ENCODE measurements around the gene UHRF1.
"Not testable (repeated sequence)": the region's sequence is repeated elsewhere in the genome, so short reads cannot be mapped to it uniquely, and the experiment has no call there.

The UHRF1 gene

DNA sequence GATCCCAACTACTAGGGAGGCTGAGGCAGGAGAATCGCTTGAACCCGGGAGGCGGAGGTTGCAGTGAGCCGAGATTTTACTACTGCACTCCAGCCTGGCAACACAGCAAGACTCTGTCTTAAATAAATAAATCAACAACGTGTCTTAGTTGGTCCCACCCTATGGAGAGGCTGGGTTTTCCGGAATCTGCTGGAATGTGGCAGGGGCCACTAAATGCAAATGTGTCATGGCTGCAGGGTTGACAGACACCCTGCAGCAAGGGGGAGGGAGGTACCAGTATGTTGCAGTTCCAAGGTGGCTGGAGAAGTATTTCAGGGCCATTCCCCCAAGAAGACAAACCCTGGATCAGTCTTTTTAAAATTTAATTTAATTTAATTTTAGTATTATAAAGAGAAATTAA, 21.5 kb upstream of the UHRF1 start:
- H3F3A ChIP-seq (ENCODE audit: low read depth); H4K20me1 ChIP-seq (ENCODE audit: insufficient read depth, low read length, poor library complexity, severe bottlenecking); H3K4me1 ChIP-seq (ENCODE audit: insufficient read depth, low read length, poor library complexity, severe bottlenecking); H3K4me2 ChIP-seq (ENCODE audit: low read depth, low read length, poor library complexity, severe bottlenecking); H3K36me3 ChIP-seq (ENCODE audit: insufficient read depth, low read length); H3K27me3 ChIP-seq (ENCODE audit: insufficient read depth, low read length, poor library complexity, severe bottlenecking); H3K79me2 ChIP-seq (ENCODE audit: insufficient read depth, low read length); H3K9me2 ChIP-seq (replicated peaks; ENCODE audit: low read depth, low read length); H3K9ac ChIP-seq (ENCODE audit: low read depth, low read length, poor library complexity, severe bottlenecking); H2AFZ ChIP-seq (ENCODE audit: low read length); H3K9me3 ChIP-seq (ENCODE audit: insufficient read depth, low read depth, low read length); H3K4me3 ChIP-seq (ENCODE audit: low read length, poor library complexity, severe bottlenecking): not testable (repeated sequence)

DNA sequence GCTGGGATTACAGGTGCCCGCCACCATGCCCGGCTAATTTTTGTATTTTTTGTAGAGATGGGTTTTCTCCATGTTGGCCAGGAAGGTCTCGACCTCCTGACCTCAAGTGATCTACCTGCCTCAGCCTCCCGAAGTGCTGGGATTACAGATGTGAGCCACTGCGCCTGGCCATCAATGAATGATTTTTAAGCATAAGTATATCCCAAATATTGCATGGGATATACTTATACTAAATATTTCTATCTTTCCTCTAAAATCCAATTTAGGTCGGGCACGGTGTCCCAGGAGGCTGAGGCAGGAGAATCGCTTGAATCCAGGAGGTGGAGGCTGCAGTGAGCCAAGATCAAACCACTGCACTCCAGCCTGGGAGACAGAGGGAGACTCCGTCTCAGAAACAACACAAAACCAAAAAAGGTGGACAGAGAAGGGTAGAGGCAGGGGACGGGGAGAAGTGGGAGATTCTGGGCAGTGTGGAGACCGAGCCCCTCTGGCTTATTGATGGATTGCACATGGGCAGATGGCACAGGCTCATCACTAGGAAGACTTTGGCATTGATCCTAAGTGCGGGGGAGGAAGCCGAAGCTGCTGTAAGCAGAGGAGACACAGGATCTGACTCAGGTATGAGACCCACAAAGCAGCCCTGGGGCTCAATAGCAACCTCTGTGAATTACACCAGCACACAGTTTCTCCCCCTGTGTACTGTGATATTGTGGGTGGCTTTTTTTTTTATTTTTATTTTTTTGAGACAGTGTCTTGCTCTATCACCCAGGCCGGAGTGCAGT, 20.1 kb upstream of the UHRF1 start:
- TF ChIP-seq EZH2phosphoT487 (IDR thresholded peaks at IDR 0.05; ENCODE audit: borderline replicate concordance) (no peak), CTCF (conservative IDR thresholded peaks at IDR 0.05; ENCODE audit: low read length) (no peak)
- Histone ChIP-seq H3K27me3 (ENCODE audit: insufficient read depth, low read length, poor library complexity, severe bottlenecking) (no peaks in the 10 kb centered on the region), H3K36me3 (ENCODE audit: insufficient read depth, low read length) (no peaks in the 10 kb centered on the region), H3K79me2 (ENCODE audit: insufficient read depth, low read length) (no peaks in the 10 kb centered on the region), H3K4me3 (ENCODE audit: low read length, poor library complexity, severe bottlenecking) (no peak overlapping the region), H3K9me2 (replicated peaks; ENCODE audit: low read depth, low read length) (no peaks in the 10 kb centered on the region), H4K20me1 (ENCODE audit: insufficient read depth, low read length, poor library complexity, severe bottlenecking) (no peaks in the 10 kb centered on the region), H3K4me2 (ENCODE audit: low read depth, low read length, poor library complexity, severe bottlenecking) (no peak overlapping the region), H3K9ac (ENCODE audit: low read depth, low read length, poor library complexity, severe bottlenecking) (no peak overlapping the region), H3K9me3 (ENCODE audit: insufficient read depth, low read depth, low read length) (no peaks in the 10 kb centered on the region), H2AFZ (ENCODE audit: low read length) (no peak overlapping the region), H3K4me1 (ENCODE audit: insufficient read depth, low read length, poor library complexity, severe bottlenecking) (no peaks in the 10 kb centered on the region), H3F3A (ENCODE audit: low read depth) (no peaks in the 10 kb centered on the region)

GRCh38 chr19:4891066-4891465, 18.2 kb upstream of the UHRF1 start:
- Histone ChIP-seq H4K20me1 (ENCODE audit: insufficient read depth, low read length, poor library complexity, severe bottlenecking) (no peaks in the 10 kb centered on the region), H3K36me3 (ENCODE audit: insufficient read depth, low read length) (no peaks in the 10 kb centered on the region), H3K27me3 (ENCODE audit: insufficient read depth, low read length, poor library complexity, severe bottlenecking) (no peaks in the 10 kb centered on the region), H3F3A (ENCODE audit: low read depth) (no peaks in the 10 kb centered on the region), H2AFZ (ENCODE audit: low read length) (no peak overlapping the region), H3K9me2 (replicated peaks; ENCODE audit: low read depth, low read length) (no peaks in the 10 kb centered on the region), H3K9me3 (ENCODE audit: insufficient read depth, low read depth, low read length) (no peaks in the 10 kb centered on the region), H3K4me2 (ENCODE audit: low read depth, low read length, poor library complexity, severe bottlenecking) (no peak overlapping the region), H3K4me3 (ENCODE audit: low read length, poor library complexity, severe bottlenecking) (no peak overlapping the region), H3K79me2 (ENCODE audit: insufficient read depth, low read length) (no peaks in the 10 kb centered on the region), H3K4me1 (ENCODE audit: insufficient read depth, low read length, poor library complexity, severe bottlenecking) (no peaks in the 10 kb centered on the region), H3K9ac (ENCODE audit: low read depth, low read length, poor library complexity, severe bottlenecking) (no peak overlapping the region)
- TF ChIP-seq CTCF (conservative IDR thresholded peaks at IDR 0.05; ENCODE audit: low read length), result no peak
- no peak for TF ChIP-seq EZH2phosphoT487 (IDR thresholded peaks at IDR 0.05; ENCODE audit: borderline replicate concordance)

DNA sequence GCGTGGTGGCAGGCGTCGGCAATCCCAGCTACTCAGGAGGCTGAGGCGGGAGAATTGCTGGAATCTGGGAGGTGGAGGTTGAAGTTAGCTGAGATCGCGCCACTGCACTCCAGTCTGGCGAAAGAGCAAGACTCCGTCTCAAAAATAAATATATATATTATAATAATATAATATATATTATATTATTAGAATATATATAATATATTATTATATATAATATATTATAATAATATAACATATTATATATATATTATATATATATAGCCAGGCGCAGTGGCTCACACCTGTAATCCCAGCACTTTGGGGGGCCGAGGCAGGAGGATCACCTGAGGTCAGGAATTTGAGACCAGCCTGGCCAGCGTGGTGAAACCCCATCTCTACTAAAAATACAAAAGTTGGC, 16.3 kb upstream of the UHRF1 start:
- H3K4me1 ChIP-seq (ENCODE audit: insufficient read depth, low read length, poor library complexity, severe bottlenecking); H4K20me1 ChIP-seq (ENCODE audit: insufficient read depth, low read length, poor library complexity, severe bottlenecking); H3K27me3 ChIP-seq (ENCODE audit: insufficient read depth, low read length, poor library complexity, severe bottlenecking); H3K36me3 ChIP-seq (ENCODE audit: insufficient read depth, low read length); H2AFZ ChIP-seq (ENCODE audit: low read length); H3K9me3 ChIP-seq (ENCODE audit: insufficient read depth, low read depth, low read length); H3K4me2 ChIP-seq (ENCODE audit: low read depth, low read length, poor library complexity, severe bottlenecking); H3K79me2 ChIP-seq (ENCODE audit: insufficient read depth, low read length); H3K9me2 ChIP-seq (replicated peaks; ENCODE audit: low read depth, low read length); H3K9ac ChIP-seq (ENCODE audit: low read depth, low read length, poor library complexity, severe bottlenecking); H3F3A ChIP-seq (ENCODE audit: low read depth); H3K4me3 ChIP-seq (ENCODE audit: low read length, poor library complexity, severe bottlenecking): not testable (repeated sequence)
